ENCODE results near the gene CLBA1. TPM values are rescaled to one million over a fixed set of nuclear protein-coding genes. Genes with fewer than 3 reads are reported as not detected.
"Not testable (repeated sequence)": the region's sequence is repeated elsewhere in the genome, so short reads cannot be mapped to it uniquely, and the experiment has no call there.

The CLBA1 gene
- total RNA-seq, 1 donor from 2014 or later: 7.7 TPM

DNA sequence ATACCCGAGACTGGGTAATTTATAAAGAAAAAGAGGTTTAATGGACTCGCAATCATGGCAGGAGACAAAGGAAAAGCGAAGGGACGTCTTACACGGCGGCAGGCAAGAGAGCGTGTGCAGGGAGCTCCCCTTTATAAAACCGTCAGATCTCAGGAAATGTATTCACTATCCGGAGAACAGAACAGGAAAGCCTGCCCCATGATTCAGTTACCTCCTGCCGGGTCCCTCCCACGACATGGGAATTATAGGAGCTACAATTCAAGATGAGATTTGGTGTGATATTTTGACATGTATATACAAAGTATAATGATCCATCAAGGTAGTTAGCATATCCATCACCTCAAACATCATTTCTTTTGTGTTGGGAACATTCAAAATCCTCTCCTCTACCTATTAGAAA is 37.6 kb downstream of the CLBA1 start:
- DNase-seq (ENCODE audit: extremely low spot score, unreplicated experiment): no peak
- Mint-ChIP-seq H3K9me3 (ENCODE audit: unreplicated experiment) (no peaks in the 10 kb centered on the region), H3K27me3 (ENCODE audit: unreplicated experiment) (no peaks in the 10 kb centered on the region), H3K27ac (ENCODE audit: unreplicated experiment) (peak overlapping the region; percentile 85), H3K4me1 (ENCODE audit: unreplicated experiment) (peaks cover 56% of the 10 kb centered on the region), H3K4me3 (ENCODE audit: unreplicated experiment) (no peak overlapping the region), H3K36me3 (ENCODE audit: unreplicated experiment) (no peaks in the 10 kb centered on the region)
- TF ChIP-seq, protein P1, sequence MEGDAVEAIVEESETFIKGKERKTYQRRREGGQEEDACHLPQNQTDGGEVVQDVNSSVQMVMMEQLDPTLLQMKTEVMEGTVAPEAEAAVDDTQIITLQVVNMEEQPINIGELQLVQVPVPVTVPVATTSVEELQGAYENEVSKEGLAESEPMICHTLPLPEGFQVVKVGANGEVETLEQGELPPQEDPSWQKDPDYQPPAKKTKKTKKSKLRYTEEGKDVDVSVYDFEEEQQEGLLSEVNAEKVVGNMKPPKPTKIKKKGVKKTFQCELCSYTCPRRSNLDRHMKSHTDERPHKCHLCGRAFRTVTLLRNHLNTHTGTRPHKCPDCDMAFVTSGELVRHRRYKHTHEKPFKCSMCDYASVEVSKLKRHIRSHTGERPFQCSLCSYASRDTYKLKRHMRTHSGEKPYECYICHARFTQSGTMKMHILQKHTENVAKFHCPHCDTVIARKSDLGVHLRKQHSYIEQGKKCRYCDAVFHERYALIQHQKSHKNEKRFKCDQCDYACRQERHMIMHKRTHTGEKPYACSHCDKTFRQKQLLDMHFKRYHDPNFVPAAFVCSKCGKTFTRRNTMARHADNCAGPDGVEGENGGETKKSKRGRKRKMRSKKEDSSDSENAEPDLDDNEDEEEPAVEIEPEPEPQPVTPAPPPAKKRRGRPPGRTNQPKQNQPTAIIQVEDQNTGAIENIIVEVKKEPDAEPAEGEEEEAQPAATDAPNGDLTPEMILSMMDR (IDR thresholded peaks at IDR 0.05): no peak

DNA sequence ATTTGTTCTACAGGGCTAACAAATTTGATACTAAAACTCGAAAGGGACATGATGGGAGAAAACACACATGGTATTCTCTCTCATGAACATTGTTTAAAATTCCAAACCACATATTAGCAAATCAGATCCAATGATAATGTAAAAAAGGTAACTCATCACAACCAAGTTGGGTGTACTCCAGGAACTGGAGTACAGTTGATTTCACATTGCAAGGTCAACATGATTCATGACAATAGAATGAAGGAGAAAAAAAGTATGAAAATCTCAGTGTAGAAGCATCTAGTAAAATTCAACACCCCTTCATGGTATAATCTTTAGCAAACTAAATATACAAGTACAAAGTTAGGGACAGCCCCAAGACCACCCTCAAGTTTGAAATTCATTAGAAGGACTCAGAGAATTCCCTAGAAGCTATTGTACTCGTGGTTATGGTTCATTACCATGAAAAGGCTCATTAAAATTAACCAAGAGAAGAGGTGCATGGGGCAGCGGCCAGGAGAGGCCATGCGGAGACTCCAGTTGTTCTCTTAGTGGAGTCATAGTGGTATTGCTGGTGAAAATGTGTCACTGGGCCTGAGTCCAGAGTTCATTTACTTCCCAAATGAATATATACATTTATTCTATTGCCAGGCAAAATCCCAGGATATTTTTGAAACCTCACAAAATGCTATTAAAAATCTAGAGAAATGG is 38.3 kb downstream of the CLBA1 start:
- H3K27me3 Mint-ChIP-seq (ENCODE audit: unreplicated experiment): no peaks in the 10 kb centered on the region
- TF ChIP-seq, protein P1 (IDR thresholded peaks at IDR 0.05): no peak
- no peak for DNase-seq (ENCODE audit: extremely low spot score, unreplicated experiment)
- H3K36me3 Mint-ChIP-seq (ENCODE audit: unreplicated experiment): no peaks in the 10 kb centered on the region
- no peak overlapping the region for H3K4me3 Mint-ChIP-seq (ENCODE audit: unreplicated experiment)
- H3K27ac Mint-ChIP-seq (ENCODE audit: unreplicated experiment): peak overlapping the region; percentile 85
- H3K4me1 Mint-ChIP-seq (ENCODE audit: unreplicated experiment): peaks cover 52% of the 10 kb centered on the region
- no peaks in the 10 kb centered on the region for H3K9me3 Mint-ChIP-seq (ENCODE audit: unreplicated experiment)

DNA sequence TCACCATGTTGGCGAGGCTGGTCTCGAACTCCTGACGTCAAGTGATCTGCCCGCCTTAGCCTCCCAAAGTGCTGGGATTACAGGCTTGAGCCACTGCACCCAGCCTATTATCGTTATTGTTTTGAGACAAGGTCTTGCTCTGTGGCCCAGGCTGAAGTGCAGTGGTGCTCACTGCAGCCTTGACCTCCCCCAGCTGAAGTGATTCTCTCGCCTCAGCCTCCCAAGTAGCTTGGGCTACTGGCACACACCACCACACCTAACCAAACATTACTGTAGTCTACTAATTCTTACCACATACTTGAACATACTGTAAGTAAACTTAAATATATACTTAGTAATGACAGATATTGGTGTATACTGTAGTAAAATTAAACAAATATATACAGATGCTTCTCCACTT is 39.8 kb downstream of the CLBA1 start:
- Mint-ChIP-seq H3K36me3 (ENCODE audit: unreplicated experiment) (no peaks in the 10 kb centered on the region), H3K4me3 (ENCODE audit: unreplicated experiment) (no peak overlapping the region), H3K27me3 (ENCODE audit: unreplicated experiment) (no peaks in the 10 kb centered on the region), H3K27ac (ENCODE audit: unreplicated experiment) (peak overlapping the region; percentile 85), H3K9me3 (ENCODE audit: unreplicated experiment) (no peaks in the 10 kb centered on the region), H3K4me1 (ENCODE audit: unreplicated experiment) (peaks cover 39% of the 10 kb centered on the region)
- DNase-seq (ENCODE audit: extremely low spot score, unreplicated experiment): no peak
- TF ChIP-seq, protein P1 (IDR thresholded peaks at IDR 0.05): no peak

DNA sequence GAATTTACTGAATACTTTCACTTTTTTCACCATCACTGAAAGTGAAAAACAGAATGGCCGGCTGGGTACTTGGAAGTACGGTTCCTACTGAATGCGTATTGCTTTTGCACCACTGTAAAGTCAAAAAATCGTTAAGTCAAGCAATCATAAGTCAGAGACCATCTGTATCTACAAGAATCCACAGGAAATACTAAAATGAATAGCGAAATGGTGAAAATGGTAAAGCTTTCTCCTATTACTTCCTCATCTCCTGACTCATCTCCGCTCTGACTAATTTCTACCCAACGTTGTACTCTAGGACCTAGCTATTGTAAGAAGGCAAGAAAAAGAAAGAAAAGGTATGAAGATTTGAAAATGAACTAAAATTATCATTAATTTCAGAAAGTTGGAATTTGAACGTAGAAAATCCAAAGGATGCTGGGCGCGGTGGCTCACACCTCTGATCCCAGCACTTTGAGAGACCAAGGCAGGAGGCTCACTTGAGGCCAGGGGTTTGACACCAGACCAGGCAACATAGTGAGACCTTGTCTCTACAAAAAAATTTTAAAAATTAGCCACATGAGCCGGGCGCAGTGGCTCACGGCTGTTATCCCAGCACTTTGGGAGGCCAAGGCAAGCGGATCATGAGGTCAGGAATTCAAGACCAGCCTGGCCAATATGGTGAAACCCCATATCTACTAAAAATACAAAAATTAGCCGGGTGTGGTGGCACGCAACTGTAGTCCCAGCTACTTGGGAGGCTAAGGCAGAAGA is 40.6 kb downstream of the CLBA1 start:
- peak overlapping the region; percentile 85 for H3K27ac Mint-ChIP-seq (ENCODE audit: unreplicated experiment)
- TF ChIP-seq, protein P1 (IDR thresholded peaks at IDR 0.05): no peak
- H3K27me3 Mint-ChIP-seq (ENCODE audit: unreplicated experiment): no peaks in the 10 kb centered on the region
- no peaks in the 10 kb centered on the region for H3K9me3 Mint-ChIP-seq (ENCODE audit: unreplicated experiment)
- H3K36me3 Mint-ChIP-seq (ENCODE audit: unreplicated experiment): no peaks in the 10 kb centered on the region
- H3K4me1 Mint-ChIP-seq (ENCODE audit: unreplicated experiment): peaks cover 39% of the 10 kb centered on the region
- no peak for DNase-seq (ENCODE audit: extremely low spot score, unreplicated experiment)
- no peak overlapping the region for H3K4me3 Mint-ChIP-seq (ENCODE audit: unreplicated experiment)

DNA sequence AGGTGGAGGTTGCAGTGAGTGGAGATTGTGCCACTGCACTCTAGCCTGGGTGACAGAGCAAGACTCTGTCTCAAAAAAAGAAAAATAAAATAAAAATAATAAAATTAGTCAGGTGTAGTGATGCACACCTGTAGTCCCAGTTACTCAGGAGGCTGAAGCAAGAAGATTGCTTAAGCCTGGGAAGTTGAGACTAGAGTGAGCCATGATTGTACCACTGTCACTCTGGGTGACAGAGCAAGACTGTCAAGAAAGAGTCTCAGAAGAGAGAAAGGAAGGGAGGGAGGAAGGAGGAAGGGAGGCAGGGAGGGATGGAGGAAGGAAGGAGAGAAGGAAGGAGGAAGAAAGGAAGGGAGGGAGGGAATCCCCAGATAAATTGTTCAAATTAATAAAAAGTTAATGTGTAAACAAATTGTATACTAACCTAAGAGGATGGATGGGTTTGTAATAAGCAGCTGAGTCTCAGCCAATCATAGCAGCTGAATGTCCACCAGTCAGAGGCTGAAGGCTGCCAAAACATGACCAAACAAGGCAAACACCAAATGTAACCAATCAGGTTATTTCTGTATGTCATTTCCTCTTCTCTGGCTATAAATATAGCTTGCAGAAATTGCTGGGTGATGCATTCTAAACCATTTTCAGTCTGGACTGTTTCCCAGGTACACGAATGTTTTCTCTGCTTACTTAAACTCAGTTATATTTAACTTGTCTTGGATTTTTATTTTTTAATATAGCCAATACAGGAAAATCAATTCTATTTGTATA is 41.4 kb downstream of the CLBA1 start:
- Mint-ChIP-seq H3K36me3 (ENCODE audit: unreplicated experiment) (no peaks in the 10 kb centered on the region), H3K4me1 (ENCODE audit: unreplicated experiment) (peaks cover 32% of the 10 kb centered on the region), H3K27me3 (ENCODE audit: unreplicated experiment) (no peaks in the 10 kb centered on the region), H3K4me3 (ENCODE audit: unreplicated experiment) (no peak overlapping the region), H3K27ac (ENCODE audit: unreplicated experiment) (no peak overlapping the region), H3K9me3 (ENCODE audit: unreplicated experiment) (no peaks in the 10 kb centered on the region)
- TF ChIP-seq, protein P1 (IDR thresholded peaks at IDR 0.05): no peak
- DNase-seq (ENCODE audit: extremely low spot score, unreplicated experiment): no peak

DNA sequence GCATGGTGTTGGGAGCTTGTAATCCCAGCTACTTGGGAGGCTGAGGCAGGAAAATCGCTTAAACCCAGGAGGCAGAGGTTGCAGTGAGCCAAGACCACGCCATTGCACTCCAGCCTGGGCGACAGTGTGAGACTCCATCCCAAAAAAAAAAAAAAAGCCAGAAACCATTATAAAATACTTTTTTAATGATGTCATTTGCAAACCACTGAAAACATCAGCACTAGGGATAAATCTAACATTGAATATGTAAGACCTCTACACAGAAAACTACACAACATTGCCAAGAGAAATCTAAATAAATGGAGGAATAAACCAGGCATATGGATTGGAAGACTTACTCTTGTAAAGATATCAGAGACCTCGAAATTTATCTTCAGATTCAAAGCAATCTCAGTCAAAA is 42.1 kb downstream of the CLBA1 start:
- H3K27me3 Mint-ChIP-seq (ENCODE audit: unreplicated experiment); H3K9me3 Mint-ChIP-seq (ENCODE audit: unreplicated experiment); H3K27ac Mint-ChIP-seq (ENCODE audit: unreplicated experiment); H3K4me3 Mint-ChIP-seq (ENCODE audit: unreplicated experiment); H3K36me3 Mint-ChIP-seq (ENCODE audit: unreplicated experiment); DNase-seq (ENCODE audit: extremely low spot score, unreplicated experiment): not testable (repeated sequence)
- H3K4me1 Mint-ChIP-seq (ENCODE audit: unreplicated experiment): peaks cover 27% of the 10 kb centered on the region

Measured in osteocyte (in vitro differentiated cells).